Measurements from ENCODE around the gene LIF. TPM values are rescaled to one million over a fixed set of nuclear protein-coding genes. Genes with fewer than 3 reads are reported as not detected.

LIF gene
- total RNA-seq, 1 experiment from 2014 or later: 75.4 TPM

GRCh38 chr22:30209642-30210041 is 36.9 kb downstream of the LIF start:
- Histone ChIP-seq H3K9ac (ENCODE audit: low read length) (peak overlapping the region; percentile 80), H3K36me3 (ENCODE audit: control insufficient read depth in 1 of 2, insufficient read depth in 2 of 2, low read length in 2 of 2) (no peaks in the 10 kb centered on the region), H2AFZ (ENCODE audit: low read depth, low read length, poor library complexity, severe bottlenecking) (no peak overlapping the region), H3K9me3 (ENCODE audit: control insufficient read depth in 1 of 2, insufficient read depth in 1 of 2, low read depth in 1 of 2, low read length in 2 of 2) (no peaks in the 10 kb centered on the region), H3K79me2 (ENCODE audit: insufficient read depth, low read length) (no peaks in the 10 kb centered on the region), H3K9me2 (ENCODE audit: insufficient read depth) (no peaks in the 10 kb centered on the region), H4K20me1 (ENCODE audit: insufficient read depth) (no peaks in the 10 kb centered on the region), H3K27me3 (ENCODE audit: insufficient read depth, low read length) (no peaks in the 10 kb centered on the region), H3K27ac (ENCODE audit: low read depth, low read length) (peak overlapping the region; percentile 96), H3K4me1 (ENCODE audit: control insufficient read depth in 1 of 2, insufficient read depth in 2 of 2, low read length in 2 of 2) (peaks cover 90 to 99% of the 10 kb centered on the region in 2 experiments), H3K4me2 (ENCODE audit: low read length) (peak overlapping the region; percentile 64), H3K4me3 (replicated peaks in 1 of 2; ENCODE audit: low read depth in 1 of 2, low read length in 2 of 2) (no peak overlapping the region)
- TSS peak; percentile 81 for BruUV-seq (replicated peaks)
- TF ChIP-seq ATF3 (IDR thresholded peaks at IDR 0.05): no peak
- no peak for TF ChIP-seq EGR1 (IDR thresholded peaks at IDR 0.05; ENCODE audit: low read depth)
- TF ChIP-seq FOSL1 (IDR thresholded peaks at IDR 0.05; ENCODE audit: low read depth): no peak
- TF ChIP-seq ZNF274 (IDR thresholded peaks at IDR 0.05; ENCODE audit: low read depth, low read length): no peak
- no peak for TF ChIP-seq ZBTB33 (IDR thresholded peaks at IDR 0.05; ENCODE audit: extremely low read depth, insufficient replicate concordance, low read length)
- no peak for TF ChIP-seq SP1 (IDR thresholded peaks at IDR 0.05; ENCODE audit: low read depth)
- no peak for TF ChIP-seq EZH2phosphoT487 (IDR thresholded peaks at IDR 0.05; ENCODE audit: borderline replicate concordance)
- no peak for TF ChIP-seq TCF7L2 (IDR thresholded peaks at IDR 0.05; ENCODE audit: borderline replicate concordance, extremely low read depth, insufficient read depth, insufficient read length)
- no peak for TF ChIP-seq JUND (IDR thresholded peaks at IDR 0.05)
- ChIA-PET POLR2A (interaction anchor here (0.8 to 7.5 kb wide), 17 partner anchors 7 to 102 kb away, joined by 3 to 61 read pairs (median 7); no protein-coding TSS in a partner anchor), RAD21 (ENCODE audit: low non-redundant PET in 1 of 2, low total read pairs in 2 of 2, uncharacterized antibody in 2 of 2, unreplicated experiment in 2 of 2) (interaction anchor here (0.8 to 1.2 kb wide), 3 partner anchors 41 to 94 kb away, joined by 4 to 5 read pairs (median 4); no protein-coding TSS in a partner anchor), CTCF (interaction anchor here (1.0 to 1.3 kb wide), 3 partner anchors 46 to 102 kb away, joined by 6 to 13 read pairs (median 8); no protein-coding TSS in a partner anchor)
- ATAC-seq: no peak
- intact Hi-C loops (cut with micrococcal nuclease): loop anchor here (1.0 kb wide), 1 partner anchor 44 kb away; no protein-coding TSS in a partner anchor
- DNase-seq (ENCODE audit: low read depth, low spot score): no peak
